ENCODE measurements around the gene TMEM63A.
A peak's percentile ranks its signal among the peaks of the same experiment; 100 is the strongest.

Gene TMEM63A

DNA sequence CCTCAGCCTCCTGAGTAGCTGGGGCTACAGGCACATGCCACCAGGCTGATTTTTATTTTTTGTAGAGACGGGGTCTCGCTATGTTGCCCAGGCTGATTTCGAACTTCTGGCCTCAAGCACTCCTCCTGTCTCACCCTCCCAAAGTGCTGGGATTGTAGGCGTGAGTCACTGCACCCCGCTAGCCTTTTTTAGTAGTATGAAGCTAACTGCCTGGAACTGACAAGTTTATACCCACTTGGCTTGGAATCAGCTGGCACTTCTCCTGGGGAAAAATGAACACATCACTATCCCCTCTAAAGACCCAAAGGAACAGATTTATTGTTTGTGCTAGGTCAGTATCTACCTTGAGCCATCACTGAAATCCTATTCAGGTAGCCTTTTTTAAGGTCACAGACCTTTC, 19.0 kb downstream of the TMEM63A start:
- no peak for DNase-seq

DNA sequence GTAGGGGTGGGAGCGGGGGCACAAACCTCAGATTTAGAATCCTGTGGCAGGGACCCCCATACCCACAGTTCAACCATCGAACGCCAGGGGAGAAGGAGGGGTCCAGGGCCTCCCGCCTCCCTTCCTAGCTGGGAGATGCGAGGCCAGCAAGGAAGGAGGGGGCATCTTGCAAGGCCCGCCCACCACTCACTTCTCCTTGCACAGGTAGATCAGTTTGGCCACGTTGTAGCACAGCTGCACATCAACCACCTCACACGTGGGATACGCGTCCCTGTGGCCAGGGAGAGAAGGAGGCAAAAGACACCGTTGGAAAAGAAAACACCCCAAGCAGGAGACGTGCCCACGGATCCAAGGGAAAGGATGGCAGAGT, 19.6 kb downstream of the TMEM63A start:
- no peak for DNase-seq

DNA sequence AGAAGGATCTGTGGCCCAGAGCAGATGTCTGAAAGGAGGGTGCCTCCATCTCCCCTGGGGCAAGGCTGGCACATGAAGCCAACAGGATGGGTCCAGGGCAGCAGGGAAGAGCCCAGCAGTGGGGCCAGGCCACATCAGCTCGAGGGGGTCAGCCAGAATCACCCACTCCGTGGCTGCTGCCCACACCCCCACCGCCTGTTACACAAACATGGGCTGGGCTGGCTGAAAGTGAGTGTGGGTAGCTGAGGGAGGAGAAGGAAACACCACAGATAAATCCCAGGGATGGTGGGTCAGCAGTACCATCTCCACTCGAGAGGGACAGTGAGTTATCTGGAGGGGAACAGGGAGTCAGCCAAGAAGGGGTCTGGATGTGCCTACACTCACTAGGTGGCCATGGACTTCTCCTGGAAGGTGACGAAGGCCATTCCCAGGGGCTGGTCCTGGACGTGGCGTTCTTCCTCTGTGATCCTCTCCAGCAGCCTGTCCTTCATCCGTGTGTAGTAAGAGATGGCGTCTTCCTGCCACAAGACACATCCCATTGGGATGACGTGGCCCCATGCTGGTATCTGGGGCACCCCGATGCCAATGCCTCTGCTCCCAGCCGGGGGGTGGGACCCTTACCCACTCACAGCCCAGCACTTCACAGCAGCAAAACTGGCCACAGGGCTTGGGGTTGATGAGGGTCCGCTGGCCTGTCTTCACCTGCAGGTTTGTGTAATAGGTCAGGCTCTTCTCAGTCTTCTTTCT, 20.2 kb downstream of the TMEM63A start:
- DNase-seq, result no peak

DNA sequence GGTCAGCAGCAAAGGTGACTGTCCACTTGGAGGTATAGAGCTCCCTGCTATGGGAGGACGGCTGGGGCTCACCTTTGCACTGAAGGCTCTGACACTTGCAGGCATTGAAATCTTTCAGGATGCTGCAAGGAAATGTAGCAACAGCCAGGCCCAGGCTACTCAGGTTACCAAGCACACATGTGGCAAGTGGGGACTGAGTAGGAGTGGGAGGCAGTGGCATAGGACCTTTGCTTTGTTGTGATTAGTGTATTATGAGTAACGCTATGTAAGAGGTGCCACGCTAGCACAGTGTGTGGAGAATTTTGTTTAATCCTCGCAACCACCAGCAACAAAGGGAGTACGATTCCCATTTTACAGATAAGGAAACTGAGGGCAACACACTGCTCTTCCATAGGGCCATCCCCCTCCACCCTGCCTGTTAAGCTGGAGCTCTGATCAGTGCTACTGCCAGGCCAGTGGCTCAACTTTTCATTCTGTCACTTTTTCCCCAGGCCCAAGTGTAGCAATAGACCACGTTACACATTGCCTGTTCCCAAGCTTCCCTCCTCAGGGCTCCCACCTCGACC, 21.2 kb downstream of the TMEM63A start:
- DNase-seq, result no peak

DNA sequence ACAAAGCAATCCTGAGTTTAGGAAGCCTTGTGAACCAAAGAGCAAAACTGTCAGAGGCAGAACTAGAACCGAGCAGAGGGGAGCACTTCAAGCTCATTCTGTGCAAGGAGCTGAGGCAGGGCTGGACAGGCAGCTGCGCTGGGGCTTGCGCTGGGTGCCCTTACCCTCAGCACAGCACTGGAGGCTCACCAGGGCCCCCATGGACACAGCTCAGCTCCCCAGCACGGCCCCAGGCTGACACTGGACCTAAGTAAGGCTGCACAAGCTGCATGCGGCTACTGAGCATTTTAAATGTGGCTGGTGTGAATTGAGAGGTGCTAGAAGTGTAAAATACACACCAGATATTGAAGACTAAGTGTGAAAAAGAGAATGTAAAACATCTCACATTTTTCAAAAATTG, 22.1 kb downstream of the TMEM63A start:
- DNase-seq, result no peak

DNA sequence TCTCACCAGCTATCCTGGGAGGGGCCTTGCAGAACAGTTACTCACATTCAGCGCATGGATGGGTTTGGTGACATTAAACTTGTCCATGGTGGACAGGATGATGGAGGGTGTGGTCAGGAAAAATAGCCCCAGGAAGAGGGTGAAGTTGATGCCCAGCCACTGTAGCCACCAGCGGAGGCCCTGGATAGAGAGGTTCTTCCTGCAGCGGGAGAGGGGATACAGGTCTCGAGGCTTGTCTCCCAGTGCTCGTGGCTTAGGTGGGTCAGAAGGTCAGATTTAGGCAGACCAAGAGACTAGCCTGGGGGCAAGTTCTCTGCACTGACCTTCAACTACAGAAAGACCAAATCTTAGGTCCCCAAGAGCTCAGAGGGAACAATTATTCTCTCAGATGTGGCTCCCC, 23.0 kb downstream of the TMEM63A start:
- DNase-seq, result no peak

DNA sequence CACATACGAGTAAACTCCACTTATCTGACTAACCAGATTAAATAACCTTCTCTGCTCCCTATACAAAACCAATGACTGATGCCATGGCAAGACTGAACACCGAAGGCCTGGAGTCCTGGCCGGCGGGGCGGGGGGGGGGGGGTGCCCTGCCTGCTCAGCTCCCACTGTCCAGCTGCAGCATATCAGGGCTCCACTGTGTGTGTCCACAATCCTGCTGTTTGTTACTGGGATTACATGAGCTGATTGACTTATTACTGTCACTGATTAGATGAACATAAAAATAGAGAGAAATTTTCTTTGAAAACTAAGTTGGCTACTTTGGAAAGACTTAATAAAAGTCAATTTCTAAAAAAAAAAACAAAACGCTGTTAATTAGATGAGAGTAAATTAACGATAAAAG, 24.9 kb downstream of the TMEM63A start:
- DNase-seq, result no peak

DNA sequence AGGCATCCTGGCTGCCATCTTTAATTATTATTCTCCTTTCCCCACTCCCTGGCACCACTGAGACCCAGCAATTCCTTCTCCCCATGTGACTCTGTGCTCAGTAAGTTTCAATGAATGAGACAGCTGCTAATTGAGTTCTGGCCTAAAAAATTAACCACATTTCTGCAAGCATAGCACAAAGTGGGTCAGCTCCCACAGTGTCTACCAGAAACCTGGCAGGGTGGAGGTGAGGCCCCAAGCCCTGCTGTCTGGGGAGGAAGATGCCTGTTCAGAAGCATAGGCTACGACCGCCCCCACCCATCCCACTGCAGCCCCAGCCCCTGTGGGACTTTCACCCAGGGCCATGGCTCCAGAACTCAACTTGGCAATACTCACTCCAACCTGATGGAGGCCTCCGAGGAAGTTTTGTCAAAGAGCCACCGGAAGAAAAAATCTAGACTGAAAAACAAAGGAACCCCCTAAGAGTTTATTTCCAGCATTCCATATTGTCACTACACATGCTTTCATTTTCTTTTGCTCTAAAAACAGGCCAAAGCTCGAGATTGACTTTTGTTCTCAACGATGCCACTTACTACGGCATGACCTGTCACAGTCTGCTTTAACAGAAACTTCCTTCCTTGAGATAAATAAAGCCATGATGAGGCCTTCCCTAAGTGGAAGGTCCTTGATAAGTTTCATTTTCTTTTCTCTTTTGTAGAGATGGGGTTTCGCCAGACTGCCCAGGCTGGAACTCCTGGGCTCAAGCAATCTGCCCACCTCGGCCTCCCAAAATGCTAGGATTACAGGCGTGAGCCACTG, 26.5 kb downstream of the TMEM63A start:
- DNase-seq, result no peak

DNA sequence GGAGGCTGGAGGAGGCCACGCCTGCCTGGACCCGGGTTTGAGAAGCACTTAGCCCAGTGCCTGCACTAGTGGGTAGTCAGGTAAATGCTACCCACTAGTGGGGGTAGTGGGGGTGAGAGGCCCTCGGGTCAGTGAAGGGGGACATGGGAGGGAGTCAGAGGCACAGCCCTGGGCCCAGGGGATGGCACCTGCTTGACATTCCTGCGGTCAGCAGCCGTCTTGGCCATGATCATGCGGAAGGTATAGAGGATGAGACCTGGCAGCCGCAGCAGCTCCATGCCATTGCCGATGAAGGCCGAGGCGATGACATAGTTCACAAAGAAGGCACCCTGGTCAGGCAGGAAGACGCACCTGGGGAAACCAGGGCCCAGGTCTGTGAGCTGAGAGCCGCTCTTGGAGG, 28.7 kb downstream of the TMEM63A start:
- no peak for DNase-seq

DNA sequence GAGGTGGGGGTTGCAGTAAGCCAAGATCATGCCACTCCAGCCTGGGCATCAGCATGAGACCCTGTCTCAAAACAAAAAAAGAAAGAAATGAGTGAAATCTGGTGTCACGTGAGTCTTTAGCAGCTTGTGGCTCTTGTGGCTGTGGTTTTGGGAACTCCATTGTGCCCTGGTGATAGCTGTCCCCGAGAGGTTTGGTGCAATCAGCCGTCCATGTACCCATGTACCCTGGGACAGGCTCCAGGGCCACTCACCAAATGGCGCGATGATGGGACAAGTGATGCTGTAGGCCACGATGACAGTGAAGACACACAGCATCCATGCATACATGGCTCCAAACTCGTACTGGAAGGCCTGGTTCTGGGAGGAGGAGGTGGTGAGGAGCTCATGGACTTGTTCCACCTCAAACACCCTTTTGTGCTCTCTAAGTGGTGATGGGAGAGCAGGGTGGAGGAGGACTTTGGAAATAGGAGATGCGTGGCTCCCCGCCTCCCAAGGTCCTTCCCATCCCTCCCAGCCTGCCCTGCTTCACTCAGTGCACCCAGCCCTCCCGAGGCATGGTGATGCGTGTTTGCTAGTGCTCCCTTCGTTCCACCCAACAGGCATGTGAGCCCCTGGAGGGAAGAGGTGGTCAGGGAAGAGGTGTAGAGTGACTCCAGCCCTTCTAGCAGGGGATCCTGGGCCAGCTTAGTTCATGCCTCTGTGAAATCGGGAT, 29.6 kb downstream of the TMEM63A start:
- no peak for DNase-seq

DNA sequence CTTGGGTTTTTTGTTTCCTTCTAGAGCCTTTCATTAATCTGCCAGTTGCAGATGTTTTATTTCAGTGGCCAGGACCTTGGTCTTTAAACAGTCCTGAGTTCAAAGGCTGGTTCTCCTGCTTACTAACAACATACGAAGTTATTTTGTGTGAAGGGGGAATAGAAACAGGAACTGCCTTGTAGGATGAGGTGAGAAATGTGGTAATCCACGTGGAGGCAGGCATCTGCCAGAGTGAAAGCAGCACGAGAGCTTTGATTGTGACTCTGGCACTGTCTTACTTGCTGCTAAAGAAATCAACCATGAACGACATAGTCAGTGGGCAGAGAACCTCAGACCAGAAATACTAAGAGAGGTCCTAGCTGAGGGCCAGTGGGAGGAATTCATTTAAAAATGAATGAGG, 30.4 kb downstream of the TMEM63A start:
- DNase-seq, result no peak

DNA sequence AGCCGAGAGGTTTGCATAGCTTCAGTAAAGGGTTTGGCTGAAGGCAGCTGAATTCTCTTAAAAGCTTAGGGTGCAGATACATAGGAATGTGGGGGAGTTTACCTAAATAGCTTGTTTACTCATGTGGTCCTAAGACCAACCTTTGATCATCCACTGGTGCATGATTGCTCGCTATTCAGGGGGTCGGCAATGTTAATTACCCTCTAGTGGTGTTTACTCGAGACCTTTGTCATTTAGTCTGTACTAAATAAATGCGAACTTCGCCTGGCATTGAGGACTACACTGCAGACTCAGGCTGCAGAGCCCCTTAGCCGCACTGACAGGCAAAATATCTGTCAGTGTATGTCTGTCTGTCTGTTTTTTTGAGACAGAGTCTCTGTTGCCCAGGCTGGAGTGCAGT, 31.8 kb downstream of the TMEM63A start:
- no peak for DNase-seq

DNA sequence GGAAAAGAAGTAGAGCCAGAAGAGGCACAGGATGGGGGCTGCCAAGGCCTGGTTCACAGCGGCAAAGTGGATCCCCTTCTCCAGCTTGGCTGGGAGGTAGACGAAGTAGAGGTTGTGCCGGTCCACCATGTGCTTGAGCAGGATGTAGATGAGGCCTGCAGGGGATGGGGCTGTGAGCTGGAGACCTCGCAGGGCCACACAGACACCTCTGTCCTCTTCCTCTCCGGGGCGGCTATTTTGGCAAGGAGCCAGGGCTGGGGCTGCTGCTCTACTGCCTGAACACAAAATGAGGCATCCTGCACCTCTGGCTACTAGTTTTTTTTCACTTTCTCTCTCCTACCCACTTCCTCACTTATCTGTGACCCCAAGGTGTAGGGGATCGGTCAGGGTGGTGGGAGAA, 32.3 kb downstream of the TMEM63A start:
- DNase-seq, result peak; percentile 7

DNA sequence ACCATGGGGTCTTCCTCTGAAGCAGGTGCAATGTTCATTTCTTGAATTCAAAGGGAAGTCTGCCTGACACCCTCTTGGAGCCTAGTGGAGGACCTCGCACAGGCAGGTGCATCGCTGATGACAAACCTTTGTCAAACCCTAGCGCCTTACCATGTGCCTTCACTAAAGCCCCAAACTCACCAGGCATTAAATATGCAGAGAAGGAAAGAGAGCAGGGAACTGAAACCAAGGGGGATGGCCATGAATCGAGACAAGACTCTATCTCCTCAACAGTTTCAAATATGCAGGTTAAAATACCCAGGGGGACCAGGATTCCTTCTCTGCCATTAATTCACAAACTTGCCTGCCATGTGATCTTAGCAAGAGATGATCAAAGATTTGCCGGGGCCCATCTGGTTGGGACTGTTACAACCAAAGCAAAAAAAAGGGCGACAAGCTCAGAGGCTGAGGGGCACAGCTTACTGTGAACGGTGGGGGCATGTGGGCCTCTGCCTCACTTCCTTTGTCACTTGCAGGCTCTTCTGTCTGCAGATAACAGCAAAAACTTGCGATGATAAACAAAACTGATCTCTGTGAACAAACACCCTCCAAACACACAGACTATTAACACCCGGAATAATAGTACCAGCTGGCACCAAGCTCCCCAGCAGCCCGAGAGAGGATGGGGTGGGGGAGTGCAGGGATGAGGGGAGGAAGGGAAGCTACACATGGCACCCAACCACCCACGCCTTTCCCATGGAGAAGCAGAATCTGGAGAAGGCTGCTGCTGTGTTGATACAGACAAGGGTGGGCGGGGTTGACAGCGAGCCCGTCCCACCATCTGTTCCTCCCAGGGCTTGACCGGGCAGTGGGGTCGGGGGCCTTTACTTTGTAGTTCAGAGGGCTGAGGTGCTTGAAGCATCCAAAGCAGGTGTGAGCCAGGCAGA, 33.9 kb downstream of the TMEM63A start:
- DNase-seq, result no peak

DNA sequence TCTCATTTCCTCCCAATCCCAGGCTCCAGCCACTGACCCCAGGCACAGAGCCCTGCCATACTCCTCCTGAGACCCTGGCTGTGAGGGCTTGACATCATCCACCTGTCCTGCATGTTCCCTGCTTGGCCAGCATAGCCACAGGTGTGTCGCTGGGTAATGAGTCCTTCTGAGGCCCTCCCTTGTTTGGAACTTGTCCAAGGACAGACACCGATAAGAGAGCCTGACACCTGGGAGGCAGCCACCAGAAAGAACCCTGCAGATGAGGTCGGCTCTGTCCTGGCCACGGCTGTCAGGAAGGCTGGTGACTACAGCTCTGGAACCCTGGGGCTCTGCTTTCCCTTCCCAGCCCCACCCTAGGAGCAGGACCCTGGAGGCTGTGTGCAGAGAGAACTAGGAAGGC, 34.6 kb downstream of the TMEM63A start:
- DNase-seq, result no peak

DNA sequence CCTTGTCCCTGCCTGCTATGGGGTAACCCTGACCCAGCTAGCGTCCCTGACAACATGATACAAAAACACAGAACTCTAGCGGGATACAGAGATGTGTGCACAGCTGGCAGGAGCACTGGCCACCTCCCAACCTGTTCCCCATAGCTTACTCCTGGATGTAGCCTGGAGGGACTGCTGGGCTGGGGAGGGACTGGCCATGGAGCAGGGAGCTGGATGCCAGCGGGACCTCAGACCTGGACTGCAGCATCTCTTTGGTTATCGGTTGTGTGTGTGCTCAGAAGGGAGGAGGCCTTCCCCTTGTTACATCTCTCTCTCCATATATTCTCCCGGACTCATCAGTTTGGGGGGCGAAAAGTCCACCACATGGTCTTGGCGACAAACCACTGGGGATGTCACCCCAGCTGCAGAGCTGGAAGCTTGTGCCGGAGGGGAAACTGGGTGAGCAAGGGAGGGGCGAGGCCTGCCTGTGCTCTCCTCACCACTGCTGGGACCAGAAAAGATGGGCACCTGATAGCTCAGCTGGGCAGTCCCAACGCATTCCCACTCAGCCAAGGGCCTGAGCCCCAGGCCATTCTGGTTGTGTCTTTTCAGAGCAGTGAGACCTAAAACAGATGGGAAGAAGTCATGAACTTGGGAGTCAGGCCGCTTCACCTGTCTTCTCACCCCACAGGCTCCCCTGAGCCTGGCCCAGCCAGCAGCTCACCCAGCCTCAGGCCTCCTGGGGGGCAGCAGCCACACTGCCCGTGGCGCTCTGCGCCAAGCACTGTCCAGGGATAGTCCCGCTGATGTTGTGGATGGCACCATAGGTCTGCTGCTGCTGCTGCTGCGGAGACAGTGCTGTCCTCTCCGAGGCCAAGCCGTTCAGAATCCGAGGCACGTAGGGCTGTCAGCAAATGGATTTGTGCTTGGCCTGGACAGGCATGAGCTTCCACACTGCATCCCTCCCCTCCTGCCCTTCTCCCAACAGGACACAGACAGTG, 35.6 kb downstream of the TMEM63A start:
- no peak for DNase-seq

DNA sequence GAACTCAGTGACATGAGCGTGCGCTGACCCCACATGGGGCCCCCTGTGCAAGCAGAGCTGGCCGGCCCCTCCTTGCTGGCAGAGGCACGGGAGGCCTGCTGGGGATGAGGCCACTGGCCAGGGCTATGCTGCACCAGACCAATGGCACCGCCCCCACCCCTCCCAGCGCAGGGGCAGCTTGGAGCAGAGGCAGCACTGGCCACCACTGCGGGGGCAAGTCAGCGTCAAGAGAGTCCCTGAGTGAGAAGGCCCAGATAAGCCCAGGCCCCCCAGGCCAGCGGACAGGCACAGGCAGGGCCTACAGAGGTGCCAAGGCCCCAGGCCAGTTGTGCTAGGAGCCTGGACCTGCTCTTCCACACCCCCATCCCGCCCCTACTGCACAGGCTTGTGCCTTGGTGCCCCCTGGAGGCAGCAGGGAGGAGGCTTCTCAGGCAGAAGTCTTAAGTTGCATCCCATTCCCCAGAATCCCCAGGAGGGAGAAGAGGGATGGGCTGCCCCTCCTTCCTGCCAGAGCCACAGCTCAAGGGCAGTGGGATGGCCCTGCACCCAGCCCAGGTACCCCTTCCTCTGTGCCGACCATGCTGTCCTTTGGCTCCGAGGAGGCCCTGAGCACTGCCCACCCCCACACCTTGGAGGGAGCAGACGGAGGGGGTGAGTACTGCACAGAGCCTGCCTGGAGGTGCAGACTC, 36.5 kb downstream of the TMEM63A start:
- DNase-seq, result peak; percentile 28

DNA sequence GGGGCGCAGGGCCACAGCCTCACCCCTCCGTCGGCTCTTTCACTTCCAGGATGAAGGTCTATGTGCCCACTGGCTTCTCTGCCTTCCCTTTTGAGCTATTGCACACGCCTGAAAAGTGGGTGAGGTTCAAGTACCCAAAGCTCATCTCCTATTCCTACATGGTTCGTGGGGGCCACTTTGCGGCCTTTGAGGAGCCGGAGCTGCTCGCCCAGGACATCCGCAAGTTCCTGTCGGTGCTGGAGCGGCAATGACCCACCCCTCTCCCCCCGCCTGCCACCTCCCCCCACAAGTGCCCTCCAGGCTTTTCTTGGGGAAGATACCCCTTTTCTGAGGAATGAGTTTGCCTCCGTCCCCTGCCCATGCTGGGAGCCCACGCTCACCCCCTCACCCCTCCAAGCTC, 37.1 kb downstream of the TMEM63A start:
- DNase-seq, result no peak

DNA sequence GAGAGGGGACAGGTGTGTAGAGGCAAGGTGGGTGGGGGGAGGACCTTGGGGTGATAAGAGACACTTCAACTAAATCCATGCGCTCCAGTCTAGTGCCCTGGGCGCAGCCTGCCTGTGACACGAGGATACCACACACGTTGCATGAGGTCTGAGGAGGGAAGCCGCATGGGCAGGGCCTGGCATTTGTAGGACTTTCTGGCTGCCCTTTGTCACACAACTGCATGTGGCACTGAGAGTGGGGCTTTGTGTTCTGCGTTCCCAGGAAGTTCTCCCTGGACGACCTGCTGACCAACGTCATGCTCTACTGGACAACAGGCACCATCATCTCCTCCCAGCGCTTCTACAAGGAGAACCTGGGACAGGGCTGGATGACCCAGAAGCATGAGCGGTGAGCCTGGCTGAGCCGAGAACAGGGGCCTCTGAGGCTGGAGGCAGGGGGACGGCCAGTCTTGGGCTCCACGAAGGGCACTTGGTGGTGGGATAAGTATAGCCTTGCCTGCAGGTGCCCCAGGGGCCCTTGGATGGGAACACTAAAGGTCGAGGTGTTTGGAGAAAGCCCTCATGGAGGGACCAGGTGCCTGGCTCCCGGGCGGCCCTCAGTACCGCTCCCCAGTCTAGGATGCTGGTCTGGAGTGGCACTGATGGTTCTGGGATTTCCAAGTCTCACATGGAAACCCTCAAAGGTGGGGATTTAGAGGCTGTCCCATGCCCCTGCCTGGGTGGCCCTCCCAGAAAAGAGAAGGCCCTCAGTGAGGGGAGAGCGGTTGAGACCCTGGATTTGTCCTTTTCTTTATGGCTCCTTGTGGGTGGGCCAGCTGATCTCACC, 37.7 kb downstream of the TMEM63A start:
- no peak for DNase-seq

DNA sequence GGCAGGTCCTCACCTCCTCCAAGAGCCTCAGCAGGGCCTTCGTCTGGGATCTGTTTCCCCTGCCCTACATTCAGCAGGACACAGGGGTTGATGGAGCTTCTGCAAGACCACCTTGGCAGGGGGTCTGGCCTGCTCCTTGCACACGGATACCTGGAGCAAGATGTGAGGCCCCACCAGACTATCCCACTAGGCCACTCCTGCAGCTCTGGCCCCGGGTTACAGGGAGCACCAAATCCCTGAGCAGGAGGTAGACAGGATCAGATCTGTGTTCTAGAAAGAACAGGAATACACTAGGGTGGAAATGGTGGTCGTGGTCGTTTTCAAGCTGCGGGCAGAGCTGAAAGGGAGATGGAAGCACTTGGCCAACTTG, 38.8 kb downstream of the TMEM63A start:
- no peak for DNase-seq
